Trophoblast cell (in vitro differentiated cells and primary cell): ENCODE measurements around the gene ADK.

ENCODE experiments used
- DNase-seq, 2 donors: peaks; one replicate each; pipeline ENCODE4 v3.0.0-alpha.2; 2016
- H2AFZ ChIP-seq: 2 replicates; pipeline ENCODE4 v1.6.1; 2013; ENCODE audit warnings: low read length, moderate library complexity, mild to moderate bottlenecking; ENCODE audit not compliant: insufficient read depth, poor library complexity
- H2AK5ac ChIP-seq: 2 replicates; pipeline ENCODE4 v1.6.1; 2013; ENCODE audit warnings: mild to moderate bottlenecking, low read length
- H2BK120ac ChIP-seq: 2 replicates; pipeline ENCODE4 v1.6.1; 2013; ENCODE audit warnings: low read length, mild to moderate bottlenecking, moderate library complexity; ENCODE audit not compliant: insufficient read depth, poor library complexity
- H2BK12ac ChIP-seq: 2 replicates; pipeline ENCODE4 v1.6.1; 2013; ENCODE audit warnings: mild to moderate bottlenecking, low read length, moderate library complexity
- H2BK5ac ChIP-seq: 2 replicates; pipeline ENCODE4 v1.6.1; 2013; ENCODE audit warnings: low read length, low read depth, moderate library complexity, mild to moderate bottlenecking; ENCODE audit not compliant: poor library complexity
- H3K14ac ChIP-seq: 2 replicates; pipeline ENCODE4 v1.6.1; 2013; ENCODE audit warnings: mild to moderate bottlenecking, low read length
- H3K18ac ChIP-seq: 2 replicates; pipeline ENCODE4 v1.6.1; 2013; ENCODE audit warnings: mild to moderate bottlenecking, low read length
- H3K23ac ChIP-seq: 2 replicates; pipeline ENCODE4 v1.6.1; 2013; ENCODE audit warnings: low read length
- H3K27ac ChIP-seq: 2 replicates; pipeline ENCODE4 v1.5.1; 2013; ENCODE audit warnings: low read depth, mild to moderate bottlenecking, inconsistent platforms, low read length, moderate library complexity
- H3K27me3 ChIP-seq: 2 replicates; pipeline ENCODE4 v1.6.1; 2013; ENCODE audit warnings: inconsistent platforms, mild to moderate bottlenecking, low read length, moderate library complexity; ENCODE audit not compliant: insufficient read depth
- H3K36me3 ChIP-seq, 2 experiments: 1 replicate in 1 of 2; 2 replicates in 1 of 2; pipeline ENCODE4 v1.6.1; 2013; ENCODE audit warnings: low read length in 2 of 2, mild to moderate bottlenecking in 2 of 2, moderate library complexity in 1 of 2; ENCODE audit not compliant: insufficient read depth in 2 of 2, control insufficient read depth in 1 of 2
- H3K4ac ChIP-seq: 2 replicates; pipeline ENCODE4 v1.6.1; 2013; ENCODE audit warnings: low read depth, mild to moderate bottlenecking, low read length, moderate library complexity
- H3K4me1 ChIP-seq, 2 experiments: 1 replicate in 1 of 2; 2 replicates in 1 of 2; pipeline ENCODE4 v1.6.1; 2013; ENCODE audit warnings: low read length in 2 of 2, mild to moderate bottlenecking in 2 of 2, moderate library complexity in 1 of 2; ENCODE audit not compliant: insufficient read depth in 2 of 2, control insufficient read depth in 1 of 2
- H3K4me2 ChIP-seq: 2 replicates; pipeline ENCODE4 v1.6.1; 2013; ENCODE audit warnings: inconsistent platforms, mild to moderate bottlenecking, low read length, moderate library complexity
- H3K4me3 ChIP-seq: 2 replicates; pipeline ENCODE4 v1.5.1; 2013; ENCODE audit warnings: mild to moderate bottlenecking, low read depth, low read length, inconsistent platforms
- H3K79me1 ChIP-seq: one replicate; pipeline ENCODE4 v1.6.1; 2013; ENCODE audit warnings: low read length
- H3K79me2 ChIP-seq: 2 replicates; pipeline ENCODE4 v1.6.1; 2013; ENCODE audit warnings: low read length, mild to moderate bottlenecking; ENCODE audit not compliant: control insufficient read depth, insufficient read depth, poor library complexity
- H3K9ac ChIP-seq: 2 replicates; pipeline ENCODE4 v1.6.1; 2013; ENCODE audit warnings: mild to moderate bottlenecking, low read length
- H3K9me3 ChIP-seq: 2 replicates; pipeline ENCODE4 v1.6.1; 2013; ENCODE audit warnings: low read depth, mild to moderate bottlenecking, control low read depth, inconsistent platforms, low read length; ENCODE audit not compliant: insufficient read depth
- H4K12ac ChIP-seq: 2 replicates; pipeline ENCODE4 v1.6.1; 2013; ENCODE audit warnings: low read depth, mild to moderate bottlenecking, low read length, moderate library complexity
- H4K8ac ChIP-seq: 2 replicates; pipeline ENCODE4 v1.6.1; 2013; ENCODE audit warnings: low read depth, mild to moderate bottlenecking, low read length, moderate library complexity
- H4K91ac ChIP-seq: one replicate; pipeline ENCODE4 v1.6.1; 2013; ENCODE audit warnings: low read depth, mild to moderate bottlenecking, low read length, moderate library complexity
- WGBS: extraction: QIAGEN DNeasy Blood & Tissue Kit; methylation state at CpG from one replicate; pipeline ENCODE4 v1.1.7; 2013; ENCODE audit warnings: missing lambda C conversion rate; ENCODE audit not compliant: insufficient read length, insufficient coverage; ENCODE audit errors: extremely low coverage; 5-methylcytosine and 5-hydroxymethylcytosine counted together

ADK gene

DNA sequence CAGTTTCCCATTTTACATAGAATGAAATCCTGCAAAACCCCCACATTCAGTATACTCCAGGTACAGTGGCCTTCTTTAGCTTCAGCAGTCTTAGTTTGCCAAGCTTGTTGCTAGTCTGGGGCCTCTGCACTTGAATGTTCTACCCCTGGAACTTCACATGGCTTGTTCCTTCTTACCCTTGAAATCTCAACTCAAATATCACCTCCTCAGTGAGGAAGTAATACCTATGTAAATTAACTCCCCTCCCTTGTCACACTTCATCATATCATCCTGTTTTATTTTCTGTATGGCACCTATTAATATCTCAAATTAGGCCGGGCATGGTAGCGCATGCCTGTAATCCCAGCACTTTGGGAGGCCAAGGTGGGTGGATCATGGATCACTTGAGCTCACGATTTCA is 511.6 kb downstream of the ADK start:
- H2BK5ac ChIP-seq = no peak overlapping the region
- no peak for DNase-seq
- H3K4me1 ChIP-seq = no peaks in the 10 kb centered on the region
- H3K27me3 ChIP-seq = no peaks in the 10 kb centered on the region
- no peak overlapping the region for H4K8ac ChIP-seq
- no CpG with 5 or more reads among the region's 3 CpGs for WGBS
- no peaks in the 10 kb centered on the region for H3K79me1 ChIP-seq
- no peak overlapping the region for H3K4ac ChIP-seq
- no peak overlapping the region for H3K18ac ChIP-seq
- no peak overlapping the region for H3K27ac ChIP-seq
- no peaks in the 10 kb centered on the region for H3K36me3 ChIP-seq
- no peak overlapping the region for H2AFZ ChIP-seq
- no peaks in the 10 kb centered on the region for H3K9me3 ChIP-seq
- H2BK12ac ChIP-seq = no peak overlapping the region
- no peak overlapping the region for H2BK120ac ChIP-seq
- H3K14ac ChIP-seq = no peak overlapping the region
- H3K4me2 ChIP-seq = no peak overlapping the region
- H3K4me3 ChIP-seq = no peak overlapping the region
- no peaks in the 10 kb centered on the region for H3K79me2 ChIP-seq
- no peak overlapping the region for H2AK5ac ChIP-seq
- H4K12ac ChIP-seq = no peak overlapping the region
- H4K91ac ChIP-seq = no peak overlapping the region
- no peak overlapping the region for H3K23ac ChIP-seq
- no peak overlapping the region for H3K9ac ChIP-seq

DNA sequence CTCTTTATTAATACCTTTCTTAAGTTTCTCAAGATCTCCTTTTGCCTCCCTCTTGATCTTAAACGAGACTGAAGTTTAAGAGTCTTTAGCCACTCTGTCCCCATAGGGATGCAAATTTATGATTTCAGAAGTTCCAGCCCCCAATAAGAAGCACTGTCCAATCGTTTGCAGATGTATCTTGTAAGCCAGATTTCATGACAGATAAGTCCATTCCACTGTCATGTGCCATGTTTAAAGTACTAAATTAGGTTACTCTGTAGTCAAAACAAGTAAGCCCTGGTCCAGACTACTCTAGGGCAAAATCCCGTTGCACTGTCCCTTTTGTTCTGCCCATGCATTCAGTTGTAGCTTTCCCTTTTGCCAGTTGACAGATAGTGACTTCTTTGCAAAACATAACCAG is 518.2 kb downstream of the ADK start:
- Histone ChIP-seq H3K9ac (no peak overlapping the region), H3K4me3 (no peak overlapping the region), H4K91ac (no peak overlapping the region), H3K4ac (no peak overlapping the region), H3K4me2 (no peak overlapping the region), H3K23ac (no peak overlapping the region), H3K14ac (no peak overlapping the region), H4K12ac (no peak overlapping the region), H3K79me2 (no peaks in the 10 kb centered on the region), H3K79me1 (no peaks in the 10 kb centered on the region), H3K36me3 (no peaks in the 10 kb centered on the region), H4K8ac (no peak overlapping the region), H3K27me3 (no peaks in the 10 kb centered on the region), H3K27ac (no peak overlapping the region), H2AK5ac (no peak overlapping the region), H2BK120ac (no peak overlapping the region), H3K9me3 (no peaks in the 10 kb centered on the region), H2BK5ac (no peak overlapping the region), H2BK12ac (no peak overlapping the region), H3K4me1 (no peaks in the 10 kb centered on the region), H2AFZ (no peak overlapping the region), H3K18ac (no peak overlapping the region)
- WGBS = no CpG with 5 or more reads among the region's 3 CpGs
- no peak for DNase-seq

DNA sequence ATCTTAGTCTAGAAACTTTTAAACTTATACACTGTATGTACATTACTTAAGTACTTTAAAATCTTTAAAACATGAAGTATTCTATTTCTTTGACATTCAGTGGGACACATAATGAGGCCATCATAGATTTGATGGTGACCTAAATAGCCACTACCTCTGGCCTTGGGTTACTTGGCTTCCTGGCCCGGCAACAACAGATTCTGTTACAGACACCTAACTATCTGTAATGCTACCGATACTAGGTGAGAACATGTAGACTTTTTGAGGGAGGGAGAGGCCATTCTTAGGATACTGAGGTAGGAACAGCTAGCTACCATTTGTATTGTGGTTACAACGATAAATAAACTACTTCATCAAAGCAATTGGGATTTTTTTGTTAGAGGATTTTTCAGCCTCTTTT is 520.7 kb downstream of the ADK start:
- no peak for DNase-seq
- H3K79me2 ChIP-seq = no peaks in the 10 kb centered on the region
- no peaks in the 10 kb centered on the region for H3K4me1 ChIP-seq
- H3K4ac ChIP-seq = no peak overlapping the region
- no peaks in the 10 kb centered on the region for H3K9me3 ChIP-seq
- H3K36me3 ChIP-seq = no peaks in the 10 kb centered on the region
- no peak overlapping the region for H2AK5ac ChIP-seq
- no peak overlapping the region for H2BK120ac ChIP-seq
- H3K23ac ChIP-seq = no peak overlapping the region
- H4K12ac ChIP-seq = no peak overlapping the region
- no peak overlapping the region for H2BK12ac ChIP-seq
- H2BK5ac ChIP-seq = no peak overlapping the region
- no peak overlapping the region for H2AFZ ChIP-seq
- no peak overlapping the region for H3K4me3 ChIP-seq
- H3K79me1 ChIP-seq = no peaks in the 10 kb centered on the region
- H4K91ac ChIP-seq = no peak overlapping the region
- WGBS = no CpG with 5 or more reads among the region's 3 CpGs
- H3K9ac ChIP-seq = no peak overlapping the region
- no peak overlapping the region for H3K4me2 ChIP-seq
- H3K27me3 ChIP-seq = no peaks in the 10 kb centered on the region
- H4K8ac ChIP-seq = no peak overlapping the region
- H3K18ac ChIP-seq = no peak overlapping the region
- H3K27ac ChIP-seq = no peak overlapping the region
- H3K14ac ChIP-seq = no peak overlapping the region

DNA sequence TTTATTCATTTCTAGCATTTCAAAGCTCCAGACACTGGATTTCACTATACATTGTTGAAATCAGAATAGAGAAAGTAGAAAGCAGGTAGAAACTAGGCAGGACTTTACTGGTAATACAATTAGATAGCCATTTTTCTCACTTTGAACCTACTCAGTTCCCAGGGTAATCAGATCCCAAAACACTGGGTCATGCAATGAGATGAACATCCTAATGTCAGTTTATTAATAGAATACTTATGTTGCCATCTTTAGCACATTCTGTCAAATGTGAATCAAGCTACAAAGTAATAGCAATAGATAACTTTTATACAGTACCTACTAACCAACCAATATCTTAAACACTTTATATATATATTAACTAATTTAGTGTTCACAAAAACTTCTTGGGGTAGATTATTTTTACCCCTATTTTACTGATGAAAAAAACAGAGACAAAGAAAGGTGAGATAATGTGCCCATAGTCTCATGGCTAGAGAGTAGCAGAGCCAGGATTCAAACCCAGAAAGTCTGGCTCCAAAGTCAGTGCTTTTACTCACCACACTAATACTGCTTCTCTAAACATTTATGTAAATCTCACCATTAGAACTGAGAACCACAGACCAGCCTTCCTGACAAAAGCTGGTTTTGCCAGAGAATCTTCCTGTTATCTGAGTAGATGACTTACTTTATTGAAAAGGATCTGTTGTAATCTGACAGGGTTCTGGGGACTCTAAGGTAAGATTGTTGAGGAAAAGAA is 521.6 kb downstream of the ADK start:
- H3K18ac ChIP-seq = no peak overlapping the region
- no peaks in the 10 kb centered on the region for H3K27me3 ChIP-seq
- H2AFZ ChIP-seq = no peak overlapping the region
- H3K27ac ChIP-seq = no peak overlapping the region
- no peak overlapping the region for H2BK5ac ChIP-seq
- no peak overlapping the region for H2BK12ac ChIP-seq
- no peaks in the 10 kb centered on the region for H3K79me2 ChIP-seq
- H3K9me3 ChIP-seq = no peaks in the 10 kb centered on the region
- no peak overlapping the region for H4K91ac ChIP-seq
- H3K14ac ChIP-seq = no peak overlapping the region
- H3K36me3 ChIP-seq = no peaks in the 10 kb centered on the region
- no peak overlapping the region for H4K12ac ChIP-seq
- no peak overlapping the region for H3K4me3 ChIP-seq
- no peak overlapping the region for H3K4me2 ChIP-seq
- no peak for DNase-seq
- H3K9ac ChIP-seq = no peak overlapping the region
- no peaks in the 10 kb centered on the region for H3K79me1 ChIP-seq
- no peak overlapping the region for H3K4ac ChIP-seq
- no peak overlapping the region for H4K8ac ChIP-seq
- H3K4me1 ChIP-seq = no peaks in the 10 kb centered on the region
- H2BK120ac ChIP-seq = no peak overlapping the region
- no peak overlapping the region for H2AK5ac ChIP-seq
- H3K23ac ChIP-seq = no peak overlapping the region
